GM23338 (cell line): ENCODE results near the gene KCNQ1OT1. TPM values are rescaled to one million over a fixed set of nuclear protein-coding genes. Genes with fewer than 3 reads are reported as not detected.

Source experiments
- ATAC-seq: fragments of 200-7000 bp; cut with Tn5 transposase; 3 replicates; pipeline ENCODE4 v1.9.1; 2020
- DNase-seq: peaks from one replicate; pipeline ENCODE4 v3.0.0-alpha.2; 2015; ENCODE audit warnings: low spot score
- H2AFZ ChIP-seq: fragments of 200-600 bp; sonication (generic); 2 replicates; pipeline ENCODE4 v1.8.0; 2016; ENCODE audit warnings: antibody characterized with exemption, mild to moderate bottlenecking, moderate library complexity
- H3F3A ChIP-seq: fragments of 200-600 bp; sonication (generic); replicated peaks from 2 replicates; pipeline ENCODE4 v1.8.0; 2017; ENCODE audit warnings: antibody characterized with exemption, mixed run types, low read depth
- H3K27ac ChIP-seq: fragments of 200-600 bp; sonication (generic); 2 replicates; pipeline ENCODE4 v1.6.1; 2016; ENCODE audit warnings: low read depth
- H3K27me3 ChIP-seq: fragments of 200-600 bp; sonication (generic); 2 replicates; pipeline ENCODE4 v1.8.0; 2016; ENCODE audit warnings: mild to moderate bottlenecking, mixed run types, moderate library complexity; ENCODE audit not compliant: insufficient read depth
- H3K36me3 ChIP-seq: fragments of 200-600 bp; sonication (generic); 2 replicates; pipeline ENCODE4 v1.8.0; 2016; ENCODE audit warnings: mild to moderate bottlenecking; ENCODE audit not compliant: insufficient read depth
- H3K4me1 ChIP-seq: fragments of 200-600 bp; sonication (generic); 2 replicates; pipeline ENCODE4 v1.8.0; 2016; ENCODE audit warnings: mild to moderate bottlenecking, moderate library complexity; ENCODE audit not compliant: insufficient read depth
- H3K4me2 ChIP-seq: fragments of 200-600 bp; sonication (generic); 2 replicates; pipeline ENCODE4 v1.7.1; 2017; ENCODE audit warnings: mixed run types
- H3K4me3 ChIP-seq: fragments of 200-600 bp; sonication (generic); 2 replicates; pipeline ENCODE4 v1.6.1; 2016; ENCODE audit warnings: mixed run types
- H3K79me2 ChIP-seq: fragments of 200-600 bp; sonication (generic); replicated peaks from 2 replicates; pipeline ENCODE4 v1.8.0; 2017; ENCODE audit warnings: mild to moderate bottlenecking; ENCODE audit not compliant: insufficient read depth
- H3K9me2 ChIP-seq: fragments of 200-600 bp; sonication (generic); 2 replicates; pipeline ENCODE4 v1.8.0; 2017; ENCODE audit not compliant: insufficient read depth
- H4K20me1 ChIP-seq: fragments of 200-600 bp; sonication (generic); replicated peaks from 2 replicates; pipeline ENCODE4 v1.8.0; 2017; ENCODE audit warnings: mild to moderate bottlenecking; ENCODE audit not compliant: insufficient read depth
- H3K27ac Mint-ChIP-seq: 2 replicates; pipeline ENCODE4 v1.8.0; 2020; ENCODE audit warnings: inconsistent platforms, mild to moderate bottlenecking, moderate library complexity, mixed read lengths
- H3K27me3 Mint-ChIP-seq: 3 replicates; pipeline ENCODE4 v1.8.0; 2022; ENCODE audit warnings: low read depth, mild to moderate bottlenecking, moderate library complexity, mixed read lengths, inconsistent platforms; ENCODE audit not compliant: insufficient read depth, poor library complexity
- H3K36me3 Mint-ChIP-seq: 3 replicates; pipeline ENCODE4 v1.8.0; 2021; ENCODE audit warnings: low read depth, mild to moderate bottlenecking, inconsistent platforms, moderate library complexity, mixed read lengths
- H3K4me1 Mint-ChIP-seq: 3 replicates; pipeline ENCODE4 v1.8.0; 2020; ENCODE audit warnings: mild to moderate bottlenecking, inconsistent platforms, mixed read lengths
- H3K4me3 Mint-ChIP-seq: 3 replicates; pipeline ENCODE4 v1.8.0; 2021; ENCODE audit warnings: moderate library complexity, mild to moderate bottlenecking, inconsistent platforms, mixed read lengths
- H3K9me3 Mint-ChIP-seq: 3 replicates; pipeline ENCODE4 v1.8.0; 2020; ENCODE audit warnings: moderate library complexity, mild to moderate bottlenecking, inconsistent platforms, mixed read lengths
- CREB1 ChIP-seq: fragments of 250-450 bp; sonication (Bioruptor Pico); IDR thresholded peaks from 2 replicates; pipeline ENCODE4 v1.5.0; 2020; ENCODE audit warnings: low read depth, mild to moderate bottlenecking, moderate library complexity
- ETS1 ChIP-seq: IDR thresholded peaks from 2 replicates; pipeline ENCODE4 v1.6.1; 2016; ENCODE audit warnings: antibody characterized with exemption
- EZH2 ChIP-seq: fragments of 200-600 bp; sonication (generic); IDR thresholded peaks from one replicate; pipeline ENCODE4 v1.8.0; 2017; ENCODE audit warnings: antibody characterized with exemption, mild to moderate bottlenecking, low read depth; ENCODE audit not compliant: unreplicated experiment
- EZH2phosphoT487 ChIP-seq: fragments of 200-600 bp; sonication (generic); IDR thresholded peaks from one replicate; pipeline ENCODE4 v1.8.1; 2018; ENCODE audit warnings: antibody characterized with exemption; ENCODE audit not compliant: unreplicated experiment
- JUNB ChIP-seq: IDR thresholded peaks from one replicate; pipeline ENCODE4 v1.6.1; 2016; ENCODE audit warnings: antibody characterized with exemption; ENCODE audit not compliant: unreplicated experiment
- NANOG ChIP-seq: IDR thresholded peaks from 2 replicates; pipeline ENCODE4 v1.6.1; 2016; ENCODE audit warnings: antibody characterized with exemption, borderline replicate concordance
- POLR2AphosphoS5 ChIP-seq: IDR thresholded peaks from 2 replicates; pipeline ENCODE4 v1.6.1; 2016; ENCODE audit warnings: antibody characterized with exemption, low read depth
- ZNF114 ChIP-seq: fragments of 250-450 bp; sonication (Bioruptor Pico); IDR thresholded peaks from 2 replicates; pipeline ENCODE4 v1.5.0; 2020; ENCODE audit warnings: mild to moderate bottlenecking, moderate library complexity
- ZNF331 ChIP-seq: fragments of 250-450 bp; sonication (Bioruptor Pico); IDR thresholded peaks from 2 replicates; pipeline ENCODE4 v1.5.0; 2020; ENCODE audit warnings: low read depth, mild to moderate bottlenecking, moderate library complexity
- ZNF462 ChIP-seq: fragments of 250-450 bp; sonication (Bioruptor Pico); IDR thresholded peaks from 2 replicates; pipeline ENCODE4 v1.5.0; 2020; ENCODE audit warnings: mild to moderate bottlenecking, moderate library complexity
- polyA plus RNA-seq: library from polyadenylated mRNA; unstranded; fragments of >200 nt; fragmentation: Nextera tagmentation; extraction: Ambion mirVana; gene quantifications from 2 replicates; pipeline ENCODE4 v1.2.1, GENCODE V29; 2016
- total RNA-seq: library from RNA; depleted of rRNA; stranded (reverse); fragments of >200 nt; shearing (Covaris generic); gene quantifications from 2 replicates; pipeline ENCODE4 v1.2.3, GENCODE V29; 2014
- TF ChIP-seq, protein P1 (sequence below): IDR thresholded peaks from one replicate; pipeline ENCODE4 v1.6.1; 2018; ENCODE audit warnings: antibody characterized with exemption; ENCODE audit not compliant: unreplicated experiment

The KCNQ1OT1 gene
- total and polyA plus RNA-seq, 2 experiments from 2014 or later, result 1.5 to 4.2 TPM

DNA sequence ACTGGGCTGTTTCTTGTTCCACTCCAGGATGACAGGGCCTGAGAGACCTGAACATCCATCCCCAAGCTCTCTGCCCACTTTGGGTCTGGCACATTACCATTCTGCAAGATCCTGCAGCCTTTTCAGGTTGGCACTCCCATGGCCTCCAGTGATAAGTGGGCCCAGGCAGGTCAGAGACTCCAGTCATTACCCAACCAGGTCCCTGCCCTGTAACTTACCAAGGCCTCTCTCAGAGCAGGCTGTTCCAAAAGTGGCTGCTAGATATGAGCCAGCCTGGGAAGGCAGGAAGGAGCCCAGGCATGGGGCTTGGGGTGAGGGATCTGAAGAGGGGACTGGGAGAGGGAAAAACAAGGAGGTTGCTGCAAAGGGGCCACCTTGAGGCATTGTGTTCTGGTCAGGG, 35.9 kb downstream of the KCNQ1OT1 start:
- H3K79me2 ChIP-seq, result no peaks in the 10 kb centered on the region
- no peaks in the 10 kb centered on the region for H3K4me1 Mint-ChIP-seq
- no peak overlapping the region for H3K4me3 ChIP-seq
- H2AFZ ChIP-seq, result no peak overlapping the region
- H3K27me3 ChIP-seq, result peaks cover 23% of the 10 kb centered on the region
- no peaks in the 10 kb centered on the region for H3F3A ChIP-seq
- peaks cover 7% of the 10 kb centered on the region for H4K20me1 ChIP-seq
- no peak overlapping the region for H3K4me3 Mint-ChIP-seq
- peaks cover 17% of the 10 kb centered on the region for H3K36me3 ChIP-seq
- H3K36me3 Mint-ChIP-seq, result peaks cover 77% of the 10 kb centered on the region
- H3K9me3 Mint-ChIP-seq, result peaks cover 56% of the 10 kb centered on the region
- ATAC-seq (no peak), DNase-seq (no peak)
- no peak overlapping the region for H3K27ac Mint-ChIP-seq
- TF ChIP-seq, protein P1, sequence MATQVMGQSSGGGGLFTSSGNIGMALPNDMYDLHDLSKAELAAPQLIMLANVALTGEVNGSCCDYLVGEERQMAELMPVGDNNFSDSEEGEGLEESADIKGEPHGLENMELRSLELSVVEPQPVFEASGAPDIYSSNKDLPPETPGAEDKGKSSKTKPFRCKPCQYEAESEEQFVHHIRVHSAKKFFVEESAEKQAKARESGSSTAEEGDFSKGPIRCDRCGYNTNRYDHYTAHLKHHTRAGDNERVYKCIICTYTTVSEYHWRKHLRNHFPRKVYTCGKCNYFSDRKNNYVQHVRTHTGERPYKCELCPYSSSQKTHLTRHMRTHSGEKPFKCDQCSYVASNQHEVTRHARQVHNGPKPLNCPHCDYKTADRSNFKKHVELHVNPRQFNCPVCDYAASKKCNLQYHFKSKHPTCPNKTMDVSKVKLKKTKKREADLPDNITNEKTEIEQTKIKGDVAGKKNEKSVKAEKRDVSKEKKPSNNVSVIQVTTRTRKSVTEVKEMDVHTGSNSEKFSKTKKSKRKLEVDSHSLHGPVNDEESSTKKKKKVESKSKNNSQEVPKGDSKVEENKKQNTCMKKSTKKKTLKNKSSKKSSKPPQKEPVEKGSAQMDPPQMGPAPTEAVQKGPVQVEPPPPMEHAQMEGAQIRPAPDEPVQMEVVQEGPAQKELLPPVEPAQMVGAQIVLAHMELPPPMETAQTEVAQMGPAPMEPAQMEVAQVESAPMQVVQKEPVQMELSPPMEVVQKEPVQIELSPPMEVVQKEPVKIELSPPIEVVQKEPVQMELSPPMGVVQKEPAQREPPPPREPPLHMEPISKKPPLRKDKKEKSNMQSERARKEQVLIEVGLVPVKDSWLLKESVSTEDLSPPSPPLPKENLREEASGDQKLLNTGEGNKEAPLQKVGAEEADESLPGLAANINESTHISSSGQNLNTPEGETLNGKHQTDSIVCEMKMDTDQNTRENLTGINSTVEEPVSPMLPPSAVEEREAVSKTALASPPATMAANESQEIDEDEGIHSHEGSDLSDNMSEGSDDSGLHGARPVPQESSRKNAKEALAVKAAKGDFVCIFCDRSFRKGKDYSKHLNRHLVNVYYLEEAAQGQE, result no peak
- TF ChIP-seq POLR2AphosphoS5, result no peak
- no peak for TF ChIP-seq ZNF331 (CRISPR knock-in tag)
- no peak for TF ChIP-seq ZNF462 (CRISPR knock-in tag)
- TF ChIP-seq ZNF114 (CRISPR knock-in tag), result no peak
- no peak for TF ChIP-seq CREB1 (CRISPR knock-in tag)
- no peak for TF ChIP-seq JUNB
- no peak for TF ChIP-seq NANOG
- no peak for TF ChIP-seq ETS1
- no peak for TF ChIP-seq EZH2
- no peak for TF ChIP-seq EZH2phosphoT487
- H3K4me1 ChIP-seq, result no peaks in the 10 kb centered on the region
- no peak overlapping the region for H3K4me2 ChIP-seq
- H3K27ac ChIP-seq, result no peak overlapping the region
- H3K27me3 Mint-ChIP-seq, result peaks cover 27% of the 10 kb centered on the region
- no peaks in the 10 kb centered on the region; the same call in 1 of the 2 replicates for H3K9me2 ChIP-seq
